ENCODE results near the gene SPATA1. TPM values are rescaled to one million over a fixed set of nuclear protein-coding genes. Genes with fewer than 3 reads are reported as not detected.
A peak's percentile ranks its signal among the peaks of the same experiment; 100 is the strongest.

The SPATA1 gene
- total and polyA plus RNA-seq, 2 of the 8 experiments (the other 6 are each of a cell fraction or from before 2014, with no cell fraction given): 0.51 to 1.1 TPM

DNA sequence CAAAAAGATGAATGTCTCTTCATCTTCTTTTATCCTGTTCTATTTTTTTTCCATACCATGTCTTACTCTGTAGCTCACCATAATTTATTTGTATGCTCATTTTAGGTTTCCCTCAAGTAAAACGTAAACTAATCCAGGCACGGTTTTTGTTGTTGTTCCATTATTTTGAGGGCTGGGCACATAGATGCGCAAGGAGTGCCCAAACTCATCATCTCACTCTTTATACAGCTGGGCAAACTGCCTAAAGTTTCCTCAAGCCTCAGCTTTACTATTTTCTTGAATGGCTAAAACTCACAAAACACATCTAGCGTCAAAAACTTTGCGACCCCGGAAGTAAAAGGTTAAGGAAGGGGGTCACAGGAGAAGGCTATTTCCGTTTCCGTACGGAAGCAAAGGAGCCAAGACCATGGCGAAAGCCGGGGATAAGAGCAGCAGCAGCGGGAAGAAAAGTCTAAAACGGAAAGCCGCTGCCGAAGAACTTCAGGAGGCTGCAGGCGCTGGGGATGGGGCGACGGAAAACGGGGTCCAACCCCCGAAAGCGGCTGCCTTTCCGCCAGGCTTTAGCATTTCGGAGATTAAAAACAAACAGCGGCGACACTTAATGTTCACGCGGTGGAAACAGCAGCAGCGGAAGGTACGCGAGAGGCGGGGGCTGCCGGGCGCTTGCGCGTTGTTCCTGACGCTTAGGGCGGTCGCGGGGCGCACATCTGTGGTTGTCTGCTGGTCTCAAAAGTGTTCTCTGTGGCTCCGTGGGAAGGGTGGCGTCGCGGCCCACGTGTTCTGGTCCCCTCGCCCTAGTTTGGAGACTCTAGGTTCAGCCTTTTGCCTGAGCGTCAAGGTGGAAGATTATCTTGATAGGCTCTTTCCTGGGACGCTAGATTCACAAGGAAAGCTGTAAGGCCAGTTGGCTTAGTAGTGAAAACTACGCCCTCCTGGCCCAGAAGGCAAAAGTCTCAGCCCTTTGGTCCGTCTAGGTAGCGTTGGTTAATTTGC, 27.0 kb upstream of the SPATA1 start, which contains the start of gene RPF1 (continued):
- TF ChIP-seq, protein P1, sequence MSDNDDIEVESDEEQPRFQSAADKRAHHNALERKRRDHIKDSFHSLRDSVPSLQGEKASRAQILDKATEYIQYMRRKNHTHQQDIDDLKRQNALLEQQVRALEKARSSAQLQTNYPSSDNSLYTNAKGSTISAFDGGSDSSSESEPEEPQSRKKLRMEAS (IDR thresholded peaks at IDR 0.05): peak; percentile 72
- TF ChIP-seq BACH1 (IDR thresholded peaks at IDR 0.05; ENCODE audit: low read length) (no peak), EP300 (IDR thresholded peaks at IDR 0.05; ENCODE audit: borderline replicate concordance in 1 of 2, low read depth in 2 of 2, low read length in 2 of 2) (no peak), NANOG (IDR thresholded peaks at IDR 0.05; ENCODE audit: insufficient read depth, low read depth, low read length, poor library complexity, severe bottlenecking) (peak; percentile 99), BCL11A (IDR thresholded peaks at IDR 0.05; ENCODE audit: low read depth in 2 of 2, low read length in 2 of 2) (no peak), GABPA (IDR thresholded peaks at IDR 0.05; ENCODE audit: borderline replicate concordance, insufficient read depth, low read length) (peak; percentile 99), TEAD4 (IDR thresholded peaks at IDR 0.05; ENCODE audit: low read depth, low read length) (no peak), RXRA (IDR thresholded peaks at IDR 0.05; ENCODE audit: insufficient read depth, low read depth, low read length) (no peak), KDM1A (IDR thresholded peaks at IDR 0.05; ENCODE audit: borderline replicate concordance, low read length) (no peak), GTF2F1 (IDR thresholded peaks at IDR 0.05; ENCODE audit: borderline replicate concordance, low read depth, low read length) (no peak), SP2 (IDR thresholded peaks at IDR 0.05; ENCODE audit: low read length) (no peak), TAF1 (IDR thresholded peaks at IDR 0.05; ENCODE audit: low read depth, low read length) (peak; percentile 90), TCF12 (IDR thresholded peaks at IDR 0.05; ENCODE audit: low read depth, low read length) (0 out of 2 replicates have a peak, but pooled peaks have one; percentile 36), KDM4A (IDR thresholded peaks at IDR 0.05; ENCODE audit: low read depth, low read length, severe bottlenecking) (peak; percentile 99), TBP (IDR thresholded peaks at IDR 0.05; ENCODE audit: low read depth, low read length) (peak; percentile 85), PHF8 (conservative IDR thresholded peaks at IDR 0.05; ENCODE audit: low read depth, low read length) (peak; percentile 95), CHD1 (IDR thresholded peaks at IDR 0.05; ENCODE audit: low read depth, low read length) (no peak), CTBP2 (IDR thresholded peaks at IDR 0.05; ENCODE audit: borderline replicate concordance, insufficient read depth, insufficient read length, low read length) (no peak), SIN3A (conservative IDR thresholded peaks at IDR 0.05 in 1 of 2, IDR thresholded peaks at IDR 0.05 in 1 of 2; ENCODE audit: low read depth in 1 of 2, low read length in 2 of 2) (0 out of 4 replicates have a peak, but pooled peaks of 1 of the 2 experiments have one; percentile 32), EGR1 (IDR thresholded peaks at IDR 0.05; ENCODE audit: borderline replicate concordance, low read depth, low read length) (peak; percentile 82), FOSL1 (IDR thresholded peaks at IDR 0.05; ENCODE audit: insufficient read depth, low read depth, low read length) (no peak)
- TF ChIP-seq, protein P2, sequence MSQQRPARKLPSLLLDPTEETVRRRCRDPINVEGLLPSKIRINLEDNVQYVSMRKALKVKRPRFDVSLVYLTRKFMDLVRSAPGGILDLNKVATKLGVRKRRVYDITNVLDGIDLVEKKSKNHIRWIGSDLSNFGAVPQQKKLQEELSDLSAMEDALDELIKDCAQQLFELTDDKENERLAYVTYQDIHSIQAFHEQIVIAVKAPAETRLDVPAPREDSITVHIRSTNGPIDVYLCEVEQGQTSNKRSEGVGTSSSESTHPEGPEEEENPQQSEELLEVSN (IDR thresholded peaks at IDR 0.05): peak; percentile 47
